Islet of Langerhans (tissue), 1 donor: ENCODE measurements around the gene CATSPERE.
A peak's percentile ranks its signal among the peaks of the same experiment; 100 is the strongest.
"Not testable (repeated sequence)": the region's sequence is repeated elsewhere in the genome, so short reads cannot be mapped to it uniquely, and the experiment has no call there.

Experiments
- FAIRE-seq: peaks from one replicate; lab custom pipeline; 2011; peaks lifted over from hg19 to GRCh38; lab: Jason Lieb, UNC

Gene CATSPERE

DNA sequence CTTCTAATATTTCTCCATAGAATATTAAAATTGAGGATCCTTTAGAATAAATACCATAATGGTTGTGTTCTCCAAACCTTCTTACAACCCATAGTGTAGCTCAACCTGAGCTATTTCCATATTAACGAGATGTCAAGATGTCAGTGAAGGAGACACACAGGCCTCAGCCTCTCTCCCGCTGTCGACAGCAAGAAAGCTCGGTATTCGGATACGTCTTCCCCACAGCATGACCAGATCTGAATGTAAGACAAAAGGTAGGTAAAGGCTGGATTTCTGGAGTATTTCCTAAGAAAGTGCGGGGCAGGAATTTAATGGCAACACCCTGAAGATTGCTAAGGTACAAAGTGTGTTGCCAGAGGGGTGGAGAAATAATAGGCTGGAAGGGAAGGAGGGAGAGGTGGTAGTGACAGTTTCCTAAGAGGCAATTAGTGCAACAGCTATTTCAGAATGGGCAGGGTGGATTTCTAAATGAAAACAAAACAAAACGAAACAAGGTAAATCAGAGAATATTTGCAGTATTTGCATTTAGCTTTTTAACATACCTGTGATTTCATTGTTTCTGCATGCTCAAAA, 11.1 kb upstream of the CATSPERE start:
- no peak for FAIRE-seq

DNA sequence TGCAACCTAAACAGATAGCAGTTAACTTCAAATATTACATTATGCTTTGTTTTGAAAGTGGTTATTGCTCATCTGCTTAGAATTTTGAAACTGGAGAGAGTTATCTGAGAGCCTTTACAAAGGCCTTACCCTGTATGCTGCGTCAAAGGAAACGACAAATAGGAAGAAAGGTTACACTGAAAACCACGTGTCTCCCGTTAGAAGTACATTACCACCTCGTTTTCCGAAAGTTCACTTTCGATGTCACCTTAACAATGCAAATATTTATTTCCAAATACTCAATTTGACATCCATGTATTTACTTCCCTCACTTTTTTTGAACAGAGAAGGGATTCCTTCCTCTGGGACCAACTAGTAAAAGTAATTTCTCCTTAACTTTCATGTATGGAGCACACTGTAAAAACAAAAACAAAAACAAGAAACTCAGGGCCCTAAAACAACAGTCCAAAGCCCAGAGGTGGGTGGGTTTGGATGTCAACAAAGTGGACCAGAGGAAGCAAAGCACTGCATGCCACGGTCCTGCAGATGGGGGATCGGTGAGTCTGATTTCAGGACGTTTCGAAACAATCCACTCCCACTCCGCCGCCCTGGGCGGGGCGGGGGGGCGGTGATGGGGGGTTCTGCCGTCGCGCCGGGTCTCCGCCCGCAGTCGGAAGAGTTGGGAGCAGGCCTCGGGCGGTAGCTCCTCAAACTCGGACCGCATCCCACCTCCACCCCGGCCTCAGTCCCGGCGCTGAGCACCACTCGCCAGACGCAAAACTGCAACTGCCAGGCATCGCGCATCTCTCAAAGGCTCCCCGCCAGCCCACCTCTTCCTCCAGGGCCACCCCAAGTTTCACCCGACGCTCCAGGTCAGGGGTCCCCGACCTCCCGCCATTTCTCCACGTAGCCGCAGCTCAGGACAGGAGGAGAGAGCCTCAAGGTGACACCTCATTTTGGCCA, 10.2 kb upstream of the CATSPERE start:
- no peak for FAIRE-seq

DNA sequence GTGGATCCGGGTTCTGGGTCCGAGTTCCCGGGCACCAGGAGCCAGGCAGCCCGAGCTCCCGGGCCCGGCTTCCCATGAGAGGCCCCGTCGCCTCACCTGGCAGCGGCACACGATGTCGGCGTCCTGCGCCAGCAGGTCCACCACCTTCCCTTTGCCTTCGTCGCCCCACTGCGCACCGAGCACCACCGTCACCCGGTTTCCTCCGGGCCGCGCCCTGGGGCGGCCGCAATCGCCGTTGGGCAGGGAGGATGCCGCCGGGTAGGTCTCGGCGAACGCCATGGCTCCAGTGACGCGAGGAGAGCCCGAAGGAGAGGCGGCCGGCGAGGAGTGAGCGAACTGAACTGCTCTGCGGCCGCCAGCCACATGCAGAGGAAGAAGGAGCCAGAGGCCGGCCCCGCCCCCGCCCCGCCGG, 9.5 kb upstream of the CATSPERE start, which contains the start of gene ADSS2:
TSS of gene ADSS2 (minus strand) at position 371 of the 412 bp plus-strand sequence. CDS start at position 279, 92 bp downstream.
- FAIRE-seq = no peak

DNA sequence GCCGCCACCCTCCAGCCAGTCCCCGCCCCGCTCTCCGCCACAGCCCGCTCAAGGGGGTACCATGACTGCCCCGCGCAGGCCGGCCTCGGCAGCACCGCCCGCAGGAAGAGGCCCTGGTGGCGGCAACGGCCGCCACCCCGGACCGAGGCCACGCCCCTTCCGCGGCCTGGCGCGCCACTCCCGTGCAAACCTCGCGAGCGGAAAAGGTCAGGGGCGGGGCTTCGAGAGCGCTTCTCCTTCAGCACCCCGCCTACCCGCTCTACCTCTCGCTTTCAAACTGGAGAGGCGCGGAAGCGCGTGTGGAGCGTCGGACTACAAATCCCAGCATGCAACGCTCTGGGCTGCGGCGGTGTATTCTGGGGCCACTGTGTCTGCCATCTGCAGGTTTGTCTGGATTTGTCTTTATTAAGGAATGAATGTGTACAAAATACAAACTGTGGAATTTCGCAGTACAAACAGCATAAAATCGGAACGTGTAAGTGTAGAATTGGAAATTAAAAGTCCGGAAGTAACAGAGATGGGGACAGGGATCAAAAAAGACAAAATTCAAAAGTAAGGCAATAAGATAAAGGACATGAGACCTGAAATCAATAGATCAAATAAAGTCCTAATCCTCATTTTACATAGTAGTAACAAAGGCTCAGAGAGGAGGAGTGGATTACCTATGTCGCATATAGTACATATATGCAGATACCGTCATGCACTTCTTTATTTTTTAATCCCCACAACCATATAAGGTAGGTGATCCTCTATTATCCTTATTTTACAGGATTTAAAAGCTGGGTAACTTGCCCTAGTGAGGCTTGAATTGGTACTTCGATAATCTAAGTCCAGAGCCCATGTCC, 8.9 kb upstream of the CATSPERE start:
- FAIRE-seq = peak; percentile 87

DNA sequence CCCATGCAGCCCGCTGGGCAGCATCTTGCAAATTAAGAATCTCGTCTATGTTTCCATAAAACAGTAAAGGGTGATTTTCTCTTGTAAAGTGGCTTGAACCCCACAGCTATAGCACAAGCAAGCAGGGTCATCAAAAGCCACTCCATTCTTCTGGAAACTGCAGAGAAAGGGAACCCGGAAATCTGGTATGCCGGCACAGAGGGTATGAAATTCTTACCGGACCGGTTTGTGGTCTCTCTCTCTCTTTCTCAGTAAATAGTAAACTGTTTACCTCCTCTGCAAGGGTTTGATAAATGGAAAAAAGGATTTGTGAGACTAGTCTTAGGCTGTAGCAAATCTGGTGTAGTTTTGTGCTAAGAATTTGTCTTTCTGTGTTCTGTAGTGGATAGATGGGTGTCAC, 6.7 kb upstream of the CATSPERE start:
- no peak for FAIRE-seq

DNA sequence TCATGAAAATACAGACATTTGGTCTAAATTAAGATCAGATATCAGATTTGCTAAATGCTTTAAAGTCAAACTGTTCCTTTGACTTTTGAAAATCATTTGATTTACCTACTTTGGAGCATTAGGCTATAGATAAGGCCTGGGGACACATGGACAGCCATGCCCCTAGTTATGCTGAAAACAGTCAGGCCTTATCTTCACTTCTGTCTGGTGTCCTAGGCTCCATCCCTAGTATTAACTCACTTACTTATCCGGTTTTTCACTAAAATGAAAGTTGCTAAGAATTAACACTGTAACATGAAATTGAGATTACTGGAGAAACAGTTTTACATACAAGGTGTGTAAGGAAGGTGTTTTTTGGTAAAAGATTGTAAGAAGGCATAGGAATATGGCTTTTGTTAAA, 4.5 kb upstream of the CATSPERE start:
- no peak for FAIRE-seq

DNA sequence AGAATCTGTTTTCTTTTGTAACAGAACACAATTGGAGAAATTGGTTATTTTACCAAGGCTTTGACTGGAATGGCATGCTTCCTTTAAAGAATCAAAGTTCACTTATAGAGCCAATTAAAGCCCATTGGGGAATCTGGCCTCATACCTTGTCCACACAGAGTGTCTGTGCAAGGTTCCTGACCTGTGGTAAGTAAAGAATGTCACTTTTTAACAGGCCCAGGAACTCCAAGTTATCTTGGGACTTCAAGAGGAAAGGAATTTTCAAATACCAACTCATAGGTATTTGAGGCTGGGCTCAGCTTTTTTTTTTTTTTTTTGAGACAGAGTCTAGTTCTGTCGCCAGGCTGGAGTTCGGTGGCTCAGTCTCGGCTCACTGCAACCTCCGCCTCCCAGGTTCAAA, 2.3 kb upstream of the CATSPERE start:
- no peak for FAIRE-seq

DNA sequence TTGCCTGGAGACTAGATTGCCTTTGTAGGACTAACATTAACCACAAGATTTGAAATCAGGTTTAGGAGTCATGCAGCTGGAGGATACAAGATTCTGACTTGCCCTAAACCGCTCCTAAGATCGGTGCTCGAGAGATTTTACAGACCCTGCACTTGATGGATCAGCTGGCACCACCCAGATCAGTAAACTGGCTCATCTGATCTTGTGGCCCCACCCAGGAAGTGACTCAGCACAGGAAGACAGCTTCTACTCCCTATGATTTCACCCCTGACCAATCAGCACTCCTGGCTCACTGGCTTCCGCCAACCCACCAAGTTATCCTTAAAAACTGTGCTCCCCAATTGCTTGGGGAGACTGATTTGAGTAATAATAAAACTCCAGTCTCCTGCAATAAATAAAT, 876 bp upstream of the CATSPERE start:
- FAIRE-seq = no peak

DNA sequence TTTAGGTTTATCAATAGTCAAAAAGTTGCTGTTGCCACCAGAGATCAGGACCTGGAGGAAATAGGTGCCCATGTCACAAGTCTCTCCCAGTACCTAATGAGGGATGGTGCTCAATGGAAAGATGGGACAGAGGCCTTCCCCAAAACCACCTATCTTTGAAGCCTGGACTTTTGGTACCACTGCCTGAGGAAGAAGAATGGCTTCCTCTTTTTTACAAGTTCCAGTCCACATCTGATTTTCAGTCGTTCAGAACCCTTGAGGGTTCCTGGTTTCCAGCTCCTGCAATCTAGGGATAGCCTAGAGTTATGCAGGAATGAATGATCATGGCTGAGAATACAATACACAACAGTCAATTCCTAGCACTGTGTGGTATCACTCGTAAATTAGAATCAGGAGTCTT, 5.7 kb downstream of the CATSPERE start:
- no peak for FAIRE-seq

DNA sequence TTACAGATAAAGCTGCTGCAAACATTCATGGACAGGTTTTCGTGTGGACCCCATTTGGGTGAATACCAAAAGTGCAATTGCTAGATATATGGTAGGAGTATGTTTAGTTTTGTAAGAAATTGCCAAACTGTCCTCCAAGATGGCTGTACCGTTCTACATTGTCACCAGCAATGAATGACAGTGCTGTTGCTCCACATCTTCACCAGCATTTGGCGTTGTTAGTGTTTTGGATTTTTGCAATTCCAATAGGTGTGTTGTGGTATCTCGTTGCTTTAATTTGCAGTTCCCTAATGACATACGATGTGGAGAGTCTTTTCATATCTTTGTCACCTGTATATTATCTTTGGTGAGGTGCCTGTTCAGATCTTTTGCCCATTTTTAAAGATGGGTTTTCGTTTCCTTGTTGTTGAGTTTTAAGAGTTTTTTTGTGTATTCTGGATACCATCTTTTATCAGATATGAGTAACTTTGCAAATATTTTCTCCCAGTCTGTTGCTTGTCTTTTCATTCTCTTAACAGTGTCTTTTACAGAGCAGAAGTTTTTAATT, 12.1 kb downstream of the CATSPERE start:
- FAIRE-seq = no peak

DNA sequence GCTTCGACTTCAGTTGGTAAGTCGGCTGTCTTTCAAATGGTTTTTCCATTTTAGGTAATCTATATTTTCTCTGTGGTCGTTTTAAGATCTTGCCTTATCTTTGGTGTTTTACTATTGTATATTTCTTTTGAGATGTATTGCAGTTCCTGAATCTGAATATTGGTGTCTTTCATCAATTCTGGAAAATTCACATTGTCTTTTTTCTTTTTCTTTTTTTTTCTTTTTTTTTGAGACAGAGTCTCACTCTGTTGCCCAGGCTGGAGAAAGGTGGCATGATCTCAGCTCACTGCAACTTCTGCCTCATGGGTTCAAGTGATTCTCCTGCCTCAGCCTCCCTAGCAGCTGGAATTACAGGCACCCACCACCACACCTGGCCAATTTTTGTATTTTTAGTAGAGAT, 23.9 kb downstream of the CATSPERE start:
- not testable (repeated sequence) for FAIRE-seq

DNA sequence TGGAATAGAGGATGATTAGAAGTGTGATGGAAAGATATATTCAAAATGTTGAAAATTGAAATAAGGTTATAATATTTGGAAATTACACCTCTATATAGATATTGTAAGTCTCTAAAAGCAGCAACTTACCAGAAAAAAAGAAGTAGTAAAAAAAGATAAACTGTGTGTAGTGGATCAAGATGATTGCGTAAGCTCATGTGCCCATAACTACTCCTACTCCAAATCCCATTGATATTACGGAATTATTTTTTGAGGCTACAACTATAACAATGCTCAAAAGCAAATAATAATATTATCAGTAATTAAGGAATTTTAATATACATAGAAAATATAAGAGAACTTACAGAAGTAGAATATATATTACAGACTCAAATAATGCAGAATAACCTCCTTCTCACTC, 33.6 kb downstream of the CATSPERE start:
- no peak for FAIRE-seq

DNA sequence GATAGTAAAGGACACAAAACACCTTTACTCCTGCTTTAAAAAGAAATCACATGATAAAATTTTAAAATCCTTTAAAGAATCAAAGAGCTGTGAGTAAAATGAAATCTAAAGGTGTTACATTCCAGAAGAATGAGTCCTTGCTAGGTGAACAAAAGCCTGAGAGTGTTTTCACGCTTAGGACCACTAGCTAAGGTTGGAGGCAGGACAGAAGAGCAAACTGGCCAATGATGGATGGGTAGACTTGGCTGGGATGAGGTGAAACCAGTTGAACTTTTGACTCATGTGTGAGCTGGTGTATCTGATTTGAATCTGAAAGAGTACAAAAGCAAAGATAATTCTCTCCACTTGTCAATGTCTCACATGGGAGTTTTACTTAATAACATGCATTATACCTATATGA, 35.1 kb downstream of the CATSPERE start:
- no peak for FAIRE-seq

DNA sequence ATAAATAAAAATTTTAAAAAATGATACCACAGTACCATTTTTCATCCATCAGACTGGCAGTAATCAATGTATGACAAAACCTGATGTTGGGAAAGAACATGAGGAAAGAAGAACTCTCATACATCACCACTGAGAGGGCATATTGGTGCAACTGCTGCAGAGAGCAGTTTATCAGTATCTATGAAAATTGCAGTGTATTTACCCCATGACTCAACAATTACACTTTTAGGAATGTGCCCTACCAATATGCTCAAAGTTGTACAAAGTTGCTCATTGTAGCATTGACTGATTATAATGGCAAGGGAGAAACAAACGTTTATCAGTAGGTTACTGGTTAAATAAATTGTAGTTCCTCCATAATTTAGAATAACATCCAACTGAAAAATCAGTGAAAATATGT, 36.7 kb downstream of the CATSPERE start:
- FAIRE-seq = no peak

DNA sequence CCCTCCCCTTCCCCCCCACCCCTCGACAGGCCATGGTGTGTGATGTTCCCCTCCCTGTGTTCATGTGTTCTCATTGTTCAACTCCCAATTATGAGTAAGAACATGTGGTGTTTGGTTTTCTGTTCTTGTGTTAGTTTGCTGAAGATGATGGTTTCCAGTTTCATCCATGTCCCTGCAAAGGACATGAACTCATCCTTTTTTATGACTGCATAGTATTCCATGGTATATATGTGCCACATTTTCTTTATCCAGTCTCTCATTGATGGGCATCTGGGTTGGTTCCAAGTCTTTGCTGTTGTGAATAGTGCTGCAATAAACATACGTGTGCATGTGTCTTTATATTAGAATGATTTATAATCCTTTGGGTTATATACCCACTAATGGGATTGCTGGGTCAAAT, 38.4 kb downstream of the CATSPERE start:
- FAIRE-seq = not testable (repeated sequence)

DNA sequence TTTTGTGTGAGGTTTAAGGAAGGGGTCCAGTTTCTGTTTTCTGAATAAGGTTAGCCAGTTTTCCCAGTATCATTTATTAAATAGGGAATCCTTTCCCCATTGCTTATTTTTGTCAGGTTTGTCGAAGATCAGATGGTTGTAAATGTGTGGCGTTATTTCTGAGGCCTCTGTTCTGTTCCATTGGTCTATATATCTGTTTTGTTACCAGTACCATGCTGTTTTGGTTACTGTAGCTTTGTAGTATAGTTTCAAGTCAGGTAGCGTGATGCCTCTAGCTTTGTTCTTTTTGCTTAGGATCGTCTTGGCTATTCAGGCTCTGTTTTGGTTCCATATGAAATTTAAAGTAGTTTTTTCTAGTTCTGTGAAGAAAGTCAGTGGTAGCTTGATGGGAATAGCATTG, 39.4 kb downstream of the CATSPERE start:
- not testable (repeated sequence) for FAIRE-seq

DNA sequence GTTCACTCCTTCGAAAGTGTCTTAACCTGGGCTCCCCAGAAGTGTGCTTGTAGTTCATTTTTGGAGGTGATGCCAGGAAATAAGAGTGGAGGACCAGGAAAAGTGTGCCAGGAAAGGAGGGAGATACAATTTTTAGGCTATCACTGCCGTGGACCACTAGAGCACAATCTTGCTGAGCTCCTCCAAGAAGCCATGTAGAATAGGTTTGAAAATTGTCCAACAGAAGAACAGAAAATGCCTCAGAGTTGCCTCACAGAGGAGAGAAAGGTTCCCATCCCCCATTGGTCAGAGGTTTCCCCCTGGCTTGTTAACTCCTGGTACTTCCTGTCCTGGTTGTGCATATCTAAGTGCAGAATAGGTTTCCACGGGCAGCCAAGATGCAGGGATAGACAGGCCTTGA, 41.6 kb downstream of the CATSPERE start:
- FAIRE-seq = no peak

DNA sequence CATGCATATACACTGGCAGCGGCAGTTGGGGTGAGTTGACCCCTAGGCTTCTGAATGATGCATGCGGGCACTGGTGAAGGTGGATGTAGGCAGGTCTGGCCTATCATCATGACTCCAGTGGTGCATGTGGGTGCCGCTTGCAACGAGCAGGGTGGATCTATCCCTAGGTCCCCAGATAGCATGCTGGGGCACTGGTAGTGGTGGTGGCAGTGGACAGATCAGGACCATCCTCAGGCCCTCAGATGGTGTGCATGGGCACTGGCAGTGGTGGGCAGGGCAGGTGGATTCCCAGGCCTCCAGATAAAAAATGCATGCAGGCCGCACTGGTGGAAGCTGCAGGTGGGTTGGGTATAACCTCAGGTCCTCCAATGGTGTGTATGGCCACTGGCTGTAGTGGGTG, 52.4 kb downstream of the CATSPERE start:
- no peak for FAIRE-seq

DNA sequence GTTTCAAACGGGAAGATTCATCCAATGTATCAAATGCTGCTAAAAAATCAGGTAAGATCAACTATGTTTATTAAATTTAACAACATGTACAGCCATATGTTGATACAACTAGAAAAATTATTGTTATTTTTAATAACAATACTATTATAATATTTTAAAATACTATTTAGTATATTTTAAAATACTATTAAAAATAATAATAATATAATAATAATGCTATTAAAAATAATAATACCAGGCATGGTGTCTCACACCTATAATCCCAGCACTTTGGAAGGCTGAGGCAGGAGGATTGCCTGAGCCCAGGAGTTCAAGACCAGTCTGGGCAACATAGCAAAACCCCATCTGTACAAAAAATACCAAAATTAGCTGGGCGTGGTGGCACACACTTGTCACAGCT, 54.6 kb downstream of the CATSPERE start:
- FAIRE-seq = no peak

DNA sequence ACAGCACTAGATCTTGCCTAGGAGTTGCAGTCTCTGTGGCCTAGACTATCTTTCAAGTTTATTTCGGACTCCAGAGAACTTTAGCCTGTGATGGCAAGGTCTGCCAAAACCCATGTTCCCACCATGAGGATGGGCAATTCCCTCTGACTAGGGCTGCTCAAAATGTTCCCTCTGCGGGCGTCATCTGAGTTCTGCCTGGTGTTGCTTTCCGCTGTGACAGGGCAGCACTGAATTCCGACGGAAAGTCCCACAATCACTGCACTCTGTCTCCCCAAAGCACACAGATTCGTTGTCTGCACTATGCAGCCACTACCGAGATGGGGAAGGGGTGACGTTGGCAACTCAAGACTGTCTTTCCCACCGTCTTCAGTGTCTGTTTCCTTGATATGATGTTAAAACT, 75.2 kb downstream of the CATSPERE start:
- no peak for FAIRE-seq

DNA sequence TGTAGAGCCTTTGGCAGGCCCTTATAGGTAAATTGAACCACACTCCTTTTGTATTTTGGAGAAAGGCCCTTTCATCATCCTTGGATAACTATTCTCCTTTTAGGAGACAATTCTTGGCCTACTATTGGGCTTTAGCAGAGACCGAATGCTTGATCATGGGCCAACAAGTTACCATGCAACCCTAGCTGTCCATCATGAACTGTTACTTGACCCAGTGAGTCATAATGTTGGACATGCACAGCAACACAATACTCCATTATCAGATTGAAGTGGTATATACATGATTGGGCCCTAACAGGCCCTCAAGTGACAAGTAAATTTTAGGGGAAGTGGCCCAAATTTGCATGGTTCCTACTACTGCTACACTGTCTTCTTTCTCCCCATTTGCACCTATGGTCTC, 84.4 kb downstream of the CATSPERE start:
- FAIRE-seq = no peak

DNA sequence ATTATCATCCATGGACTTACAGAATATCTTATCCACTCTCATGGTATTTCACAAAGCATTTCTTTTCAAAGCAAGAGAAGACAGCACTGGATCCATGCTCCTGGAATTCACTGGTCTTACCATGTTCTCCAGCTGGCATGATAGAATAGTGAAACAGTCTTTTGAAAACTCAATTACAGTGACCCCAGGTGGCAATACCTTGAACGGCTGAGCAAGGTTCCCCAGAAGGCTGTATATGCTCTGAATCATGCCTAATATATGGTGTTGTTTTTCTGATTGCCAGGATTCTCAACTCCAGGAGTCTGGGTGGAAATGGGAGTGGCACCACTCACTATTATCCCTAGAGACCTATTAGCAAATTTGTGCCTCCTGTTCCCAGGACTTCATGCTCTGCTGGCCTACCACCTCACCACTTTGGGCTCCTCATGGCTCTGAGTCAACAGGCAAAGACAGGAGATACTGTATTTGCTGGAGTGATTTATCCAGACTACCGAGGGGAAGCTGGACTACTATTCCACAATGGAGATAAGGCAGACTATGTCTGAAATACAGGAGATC, 87.6 kb downstream of the CATSPERE start:
- FAIRE-seq = no peak
